Calu3 (cell line): ENCODE measurements around the gene CMIP. TPM values are rescaled to one million over a fixed set of nuclear protein-coding genes. Genes with fewer than 3 reads are reported as not detected.

ENCODE experiments used
- BruUV-seq: library from RNA; stranded (reverse); fragments of 400-500 nt; replicated peaks from 2 replicates; lab custom pipeline; 2021; lab: Mats Ljungman, UMichigan
- CTCF ChIA-PET: fragments of 300-600 bp; sonication (Branson Sonifier 250); formaldehyde crosslinking; loops from one replicate; lab custom pipeline; 2022; ENCODE audit warnings: antibody characterized with exemption; lab: Charles Lee
- DNase-seq: peaks from one replicate; pipeline ENCODE4 v3.0.0; 2022
- H3K27ac Mint-ChIP-seq: one replicate; pipeline ENCODE4 v1.8.0; 2022; ENCODE audit warnings: mixed read lengths; ENCODE audit not compliant: unreplicated experiment
- H3K27me3 Mint-ChIP-seq: one replicate; pipeline ENCODE4 v1.8.0; 2022; ENCODE audit warnings: mixed read lengths; ENCODE audit not compliant: unreplicated experiment
- H3K36me3 Mint-ChIP-seq: one replicate; pipeline ENCODE4 v1.8.0; 2022; ENCODE audit warnings: mild to moderate bottlenecking, moderate library complexity, mixed read lengths; ENCODE audit not compliant: insufficient read depth, unreplicated experiment
- H3K4me1 Mint-ChIP-seq: one replicate; pipeline ENCODE4 v1.8.0; 2022; ENCODE audit warnings: mild to moderate bottlenecking, low read depth, mixed read lengths; ENCODE audit not compliant: unreplicated experiment
- H3K4me3 Mint-ChIP-seq: one replicate; pipeline ENCODE4 v1.8.0; 2022; ENCODE audit warnings: mild to moderate bottlenecking, low read depth, moderate library complexity, mixed read lengths; ENCODE audit not compliant: unreplicated experiment
- H3K9me3 Mint-ChIP-seq: one replicate; pipeline ENCODE4 v1.8.0; 2022; ENCODE audit warnings: low read depth, mixed read lengths; ENCODE audit not compliant: unreplicated experiment
- intact Hi-C: fragments of 100-400 bp; cut with micrococcal nuclease; formaldehyde crosslinking; loops from one replicate; pipeline ENCODE4 v1.10.0; 2022; ENCODE audit not compliant: unreplicated experiment
- total RNA-seq: library from RNA; stranded (reverse); gene quantifications from 2 replicates; pipeline ENCODE4 v1.2.3, GENCODE V29; 2022
- TF ChIP-seq, protein P1 (sequence below): fragments of 200-600 bp; IDR thresholded peaks from one replicate; pipeline ENCODE4 v1.8.0; 2022; ENCODE audit warnings: antibody characterized with exemption; ENCODE audit not compliant: unreplicated experiment

Gene CMIP
- total RNA-seq, 1 experiment from 2014 or later, result 82.7 TPM

DNA sequence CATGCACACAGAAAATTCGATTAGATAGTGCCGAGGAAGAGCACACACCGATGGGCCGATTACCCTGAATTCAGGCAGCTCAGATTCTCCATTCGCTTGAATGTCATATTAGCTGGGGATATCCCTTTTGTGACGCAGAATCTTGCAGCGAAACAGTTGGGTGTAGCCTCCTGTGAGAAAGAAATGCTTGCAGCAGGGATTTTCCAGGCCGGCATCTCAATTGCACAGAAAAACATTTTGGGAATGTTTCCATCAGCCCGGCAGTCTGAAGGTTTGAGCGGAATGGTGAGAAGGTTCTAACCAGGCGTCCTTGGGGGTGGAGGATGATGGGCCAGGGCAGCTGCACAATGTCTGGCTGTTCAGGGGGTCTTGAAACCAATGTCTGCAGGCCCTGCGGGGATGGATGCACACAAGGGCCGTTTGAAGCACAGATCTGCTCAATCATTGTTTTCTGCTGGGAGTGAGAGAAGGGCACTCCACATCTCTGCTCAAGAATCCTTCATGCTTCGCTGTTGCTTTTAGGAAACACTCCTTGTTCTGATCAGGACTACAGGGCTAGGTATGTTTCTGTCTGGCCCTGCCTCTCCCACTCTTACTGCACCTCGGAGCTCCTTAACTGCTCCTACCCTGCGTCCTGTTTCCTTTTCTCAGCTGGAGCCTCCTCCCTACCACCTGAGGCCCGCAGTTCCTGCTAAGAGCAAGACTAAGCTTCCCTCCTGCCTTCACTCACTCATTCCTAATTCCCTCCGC lies 94.6 kb downstream of the CMIP start:
- H3K27me3 Mint-ChIP-seq, result no peaks in the 10 kb centered on the region
- H3K9me3 Mint-ChIP-seq, result no peaks in the 10 kb centered on the region
- CTCF ChIA-PET, result interaction anchor here (0.9 kb wide), 1 partner anchor 24 kb away, joined by 3 read pairs; no protein-coding TSS in a partner anchor
- no peak for DNase-seq
- no TSS peak for BruUV-seq
- TF ChIP-seq, protein P1, sequence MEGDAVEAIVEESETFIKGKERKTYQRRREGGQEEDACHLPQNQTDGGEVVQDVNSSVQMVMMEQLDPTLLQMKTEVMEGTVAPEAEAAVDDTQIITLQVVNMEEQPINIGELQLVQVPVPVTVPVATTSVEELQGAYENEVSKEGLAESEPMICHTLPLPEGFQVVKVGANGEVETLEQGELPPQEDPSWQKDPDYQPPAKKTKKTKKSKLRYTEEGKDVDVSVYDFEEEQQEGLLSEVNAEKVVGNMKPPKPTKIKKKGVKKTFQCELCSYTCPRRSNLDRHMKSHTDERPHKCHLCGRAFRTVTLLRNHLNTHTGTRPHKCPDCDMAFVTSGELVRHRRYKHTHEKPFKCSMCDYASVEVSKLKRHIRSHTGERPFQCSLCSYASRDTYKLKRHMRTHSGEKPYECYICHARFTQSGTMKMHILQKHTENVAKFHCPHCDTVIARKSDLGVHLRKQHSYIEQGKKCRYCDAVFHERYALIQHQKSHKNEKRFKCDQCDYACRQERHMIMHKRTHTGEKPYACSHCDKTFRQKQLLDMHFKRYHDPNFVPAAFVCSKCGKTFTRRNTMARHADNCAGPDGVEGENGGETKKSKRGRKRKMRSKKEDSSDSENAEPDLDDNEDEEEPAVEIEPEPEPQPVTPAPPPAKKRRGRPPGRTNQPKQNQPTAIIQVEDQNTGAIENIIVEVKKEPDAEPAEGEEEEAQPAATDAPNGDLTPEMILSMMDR, result no peak
- H3K4me3 Mint-ChIP-seq, result no peak overlapping the region
- intact Hi-C loops, result no loop called here
- H3K4me1 Mint-ChIP-seq, result peaks cover 45% of the 10 kb centered on the region
- peaks cover 4% of the 10 kb centered on the region for H3K36me3 Mint-ChIP-seq
- H3K27ac Mint-ChIP-seq, result no peak overlapping the region

DNA sequence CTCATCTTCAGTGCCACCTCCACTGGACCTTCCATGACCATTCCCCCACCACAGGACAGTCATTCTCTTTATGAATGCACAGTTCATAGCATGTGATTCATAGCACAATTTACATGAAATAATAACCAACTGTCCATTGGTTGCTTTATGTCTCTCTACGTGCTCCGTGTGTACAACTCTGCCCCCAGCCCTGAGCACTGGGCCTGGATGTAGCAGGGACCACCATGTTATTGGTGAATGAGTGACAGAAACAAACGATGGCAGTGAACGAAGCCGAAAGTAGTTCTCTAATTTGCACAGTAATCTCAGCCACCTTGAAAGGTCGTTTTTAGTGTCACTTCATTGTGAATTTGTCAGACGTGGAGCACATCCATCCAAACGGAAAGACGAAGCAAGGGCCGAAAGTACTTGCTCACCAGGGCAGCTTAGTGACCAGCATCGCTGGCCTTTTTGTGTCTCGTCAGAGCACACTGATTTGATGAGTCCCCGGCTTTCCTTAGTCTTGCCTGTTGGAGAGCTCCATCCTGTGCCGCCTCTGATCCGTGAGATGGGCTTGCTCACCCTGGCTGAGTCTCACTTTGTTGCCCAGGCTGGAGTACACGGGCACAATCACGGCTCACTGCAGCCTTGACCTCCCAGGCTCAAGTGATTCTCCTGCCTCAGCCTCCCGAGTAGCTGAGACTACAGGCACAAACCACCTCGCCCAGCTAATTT lies 95.3 kb downstream of the CMIP start:
- no peak for DNase-seq
- H3K9me3 Mint-ChIP-seq, result no peaks in the 10 kb centered on the region
- H3K27ac Mint-ChIP-seq, result no peak overlapping the region
- H3K4me1 Mint-ChIP-seq, result peaks cover 48% of the 10 kb centered on the region
- intact Hi-C loops, result no loop called here
- peaks cover 9% of the 10 kb centered on the region for H3K36me3 Mint-ChIP-seq
- no peak overlapping the region for H3K4me3 Mint-ChIP-seq
- H3K27me3 Mint-ChIP-seq, result no peaks in the 10 kb centered on the region
- no TSS peak for BruUV-seq
- CTCF ChIA-PET, result interaction anchor here (0.9 kb wide), 1 partner anchor 23 kb away, joined by 3 read pairs; no protein-coding TSS in a partner anchor
- TF ChIP-seq, protein P1, result no peak

DNA sequence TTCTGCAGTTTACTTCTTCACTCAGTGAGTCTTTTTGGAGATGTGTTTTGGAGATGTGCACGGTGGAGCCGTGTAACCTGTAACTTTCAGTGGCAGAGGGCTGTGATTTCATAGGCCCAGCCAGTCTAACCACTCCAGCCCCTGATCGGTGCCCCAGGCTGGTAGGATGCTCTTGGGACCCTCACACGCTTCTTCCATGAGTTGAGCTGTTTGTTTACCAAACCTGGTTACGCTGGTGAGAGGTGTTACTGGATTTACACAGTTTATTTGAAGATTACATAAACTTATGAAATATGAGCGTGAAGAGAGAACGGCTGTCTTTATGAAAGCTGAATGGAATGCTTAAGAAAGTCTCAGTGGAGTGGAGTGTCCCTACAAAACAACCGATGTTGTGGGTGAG lies 96.7 kb downstream of the CMIP start:
- TF ChIP-seq, protein P1, result no peak
- DNase-seq, result no peak
- Mint-ChIP-seq H3K9me3 (no peaks in the 10 kb centered on the region), H3K4me3 (no peak overlapping the region), H3K27ac (no peak overlapping the region), H3K36me3 (peaks cover 9% of the 10 kb centered on the region), H3K27me3 (no peaks in the 10 kb centered on the region), H3K4me1 (peaks cover 53% of the 10 kb centered on the region)
- intact Hi-C loops, result no loop called here
- no TSS peak for BruUV-seq
- CTCF ChIA-PET, result no interaction called here

DNA sequence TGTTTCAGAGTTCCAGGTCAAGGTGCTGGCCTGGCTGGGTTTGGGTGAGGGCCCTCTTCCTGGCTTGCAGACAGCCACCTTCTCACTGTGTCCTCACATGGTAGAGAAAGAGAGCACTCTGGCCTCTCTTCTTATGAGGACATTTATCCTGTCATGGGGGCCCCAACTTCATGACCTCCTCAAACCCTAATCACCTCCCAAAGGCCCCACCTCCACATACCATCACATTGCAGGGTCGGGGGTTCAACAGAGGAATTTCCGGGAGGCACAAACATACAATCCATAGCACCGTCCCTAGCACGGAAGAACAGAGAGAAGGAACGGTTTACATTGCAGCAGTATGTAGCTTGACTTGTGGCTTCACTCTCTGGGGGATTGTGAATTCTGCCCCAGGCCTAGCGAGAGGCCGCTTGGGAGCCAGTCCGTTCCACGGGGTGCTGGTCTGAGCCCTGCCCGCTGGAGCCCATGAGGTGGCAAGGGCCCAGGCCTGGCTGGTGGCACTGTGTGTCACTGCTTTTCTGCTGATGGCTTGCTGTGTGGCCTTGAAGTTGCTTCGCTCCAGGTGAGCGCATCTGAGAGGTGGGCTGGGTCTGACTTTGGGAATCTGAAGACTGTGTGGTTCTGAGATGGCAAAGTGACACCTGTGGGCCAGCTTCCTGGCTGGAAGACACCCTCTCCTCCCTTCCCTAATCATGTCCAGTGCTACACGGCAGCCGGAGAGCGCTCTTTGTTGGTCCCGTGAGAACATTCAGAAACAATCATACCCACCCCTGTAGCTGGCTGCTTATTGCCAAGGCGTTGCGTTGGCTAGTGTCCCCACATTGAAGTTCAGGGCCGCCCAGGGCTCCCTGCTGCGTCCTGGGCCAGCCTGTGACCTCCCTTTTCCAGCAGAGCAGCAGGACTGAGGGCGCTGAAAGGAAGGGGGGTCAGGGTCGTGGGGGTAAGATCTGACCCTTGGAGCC lies 98.3 kb downstream of the CMIP start:
- CTCF ChIA-PET, result no interaction called here
- peaks cover 62% of the 10 kb centered on the region for H3K4me1 Mint-ChIP-seq
- intact Hi-C loops, result no loop called here
- TF ChIP-seq, protein P1, result no peak
- peaks cover 9% of the 10 kb centered on the region for H3K36me3 Mint-ChIP-seq
- H3K4me3 Mint-ChIP-seq, result no peak overlapping the region
- H3K9me3 Mint-ChIP-seq, result no peaks in the 10 kb centered on the region
- H3K27me3 Mint-ChIP-seq, result no peaks in the 10 kb centered on the region
- no peak overlapping the region for H3K27ac Mint-ChIP-seq
- DNase-seq, result no peak
- BruUV-seq, result no TSS peak
